GM04503 (cell line): ENCODE data around the gene UBE2Q2.
"Not testable (repeated sequence)": the region's sequence is repeated elsewhere in the genome, so short reads cannot be mapped to it uniquely, and the experiment has no call there.

Experiments used
- DNase-seq: peaks from one replicate; pipeline ENCODE4 v3.0.0-alpha.2; 2012; ENCODE audit warnings: low read depth

Gene UBE2Q2

GRCh38 chr15:75864213-75865059, 21.2 kb downstream of the UBE2Q2 start:
- DNase-seq: no peak

GRCh38 chr15:75866045-75866444, 22.8 kb downstream of the UBE2Q2 start:
- not testable (repeated sequence) for DNase-seq

- DNase-seq: no peak
These were observed 23.7 kb downstream of the UBE2Q2 start for GRCh38 chr15:75866916-75867315.

DNA sequence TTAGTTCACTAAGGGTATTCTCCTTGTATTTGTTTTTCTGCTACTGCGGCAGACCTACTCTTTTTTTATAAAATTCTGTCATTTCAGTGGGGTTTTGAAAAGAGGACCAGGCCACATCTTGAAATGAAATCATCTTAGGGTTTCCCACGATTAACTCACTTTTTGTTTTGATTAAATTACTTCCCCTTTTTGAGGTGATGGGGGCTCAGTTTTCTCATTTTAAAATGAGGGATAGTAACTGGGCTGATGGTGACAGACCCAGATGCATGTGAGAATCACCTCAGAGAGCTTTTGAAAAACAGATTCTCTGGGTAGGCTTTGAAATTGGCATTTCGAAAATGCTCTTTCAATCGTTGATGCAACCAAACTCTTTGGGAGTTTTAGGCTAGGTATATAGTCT, 24.2 kb downstream of the UBE2Q2 start:
- no peak for DNase-seq

GRCh38 chr15:75868019-75868418, 24.8 kb downstream of the UBE2Q2 start:
- DNase-seq: no peak

DNA sequence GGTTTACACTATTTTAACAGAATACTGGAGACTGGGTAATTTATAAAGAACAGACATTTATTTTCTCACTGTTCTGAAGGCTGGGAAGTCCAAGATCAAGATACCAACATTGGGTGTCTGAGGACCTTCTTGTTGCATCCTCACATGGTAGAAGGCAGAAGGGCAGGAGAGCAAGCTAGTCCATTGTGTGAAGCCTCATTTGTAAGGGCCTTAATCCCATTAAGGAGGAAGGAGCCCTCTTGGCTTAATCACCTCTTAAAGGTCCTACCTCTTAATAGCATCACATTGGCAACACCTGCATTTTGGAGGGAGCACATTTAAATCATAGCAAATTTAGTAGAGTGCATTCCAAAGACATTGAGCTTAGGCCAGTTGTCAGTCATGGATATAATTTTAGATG, 26.2 kb downstream of the UBE2Q2 start:
- DNase-seq: no peak

DNA sequence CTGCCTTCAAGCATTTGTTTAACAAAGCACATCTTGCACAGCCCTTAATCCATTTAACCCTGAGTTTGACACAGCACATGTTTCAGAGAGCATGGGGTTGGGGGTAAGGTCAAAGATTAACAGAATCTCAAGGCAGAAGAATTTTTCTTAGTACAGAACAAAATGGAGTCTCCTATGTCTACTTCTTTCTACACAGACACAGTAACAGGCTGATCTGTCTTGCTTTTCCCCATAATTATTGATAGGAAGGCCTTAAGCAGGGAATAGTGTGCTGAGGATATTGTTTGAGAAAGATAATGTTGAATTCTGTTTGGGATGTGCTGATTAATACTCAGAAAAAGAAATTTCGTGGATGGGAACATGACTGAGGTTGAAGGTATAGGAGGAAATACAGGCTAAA, 28.3 kb downstream of the UBE2Q2 start:
- DNase-seq: not testable (repeated sequence)

DNA sequence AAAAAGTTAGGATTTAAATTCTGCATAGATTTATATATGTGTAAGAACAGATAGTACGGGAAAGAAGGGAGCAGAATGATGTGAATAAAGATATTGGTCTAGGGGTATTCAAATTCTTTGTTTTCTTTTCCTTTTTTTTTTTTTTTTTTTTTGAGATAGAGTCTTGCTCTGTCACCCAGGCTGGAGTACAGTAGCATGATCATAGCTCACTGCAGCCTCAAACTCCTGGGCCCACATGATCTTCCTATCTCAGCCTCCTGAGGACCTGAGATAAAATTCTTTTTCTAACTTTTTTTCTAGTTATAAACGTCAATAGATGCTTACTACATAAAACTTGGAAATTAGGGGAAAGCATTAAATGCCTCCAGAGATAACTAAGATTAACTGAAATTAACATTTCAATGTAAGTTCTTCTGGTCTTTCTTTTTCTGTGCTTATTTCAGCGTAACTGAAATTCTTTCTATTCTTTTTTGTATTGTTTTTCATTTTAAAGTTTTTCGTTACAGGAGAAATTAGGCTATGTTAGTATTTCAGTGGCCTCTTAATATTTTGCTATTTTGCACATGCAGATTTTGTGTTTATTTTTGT, 29.2 kb downstream of the UBE2Q2 start:
- DNase-seq: no peak

DNA sequence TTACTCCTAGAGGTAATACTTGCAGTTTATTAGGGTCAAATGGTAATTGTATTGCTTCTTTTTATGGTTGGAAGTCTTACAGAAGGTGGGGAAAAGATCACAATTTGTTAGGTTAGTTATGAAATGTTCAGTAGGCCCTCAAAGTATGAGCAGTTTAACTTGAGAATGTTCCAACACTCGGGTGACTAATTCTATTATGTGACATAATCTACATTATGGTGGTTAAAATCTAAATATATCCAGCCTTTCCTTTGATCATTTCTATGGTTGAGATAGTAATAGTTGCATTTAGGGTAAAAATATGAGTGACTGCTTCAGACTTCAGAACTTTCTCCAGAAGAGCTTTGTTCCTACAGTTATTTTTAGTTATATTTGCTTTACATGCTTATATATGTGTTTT, 40.8 kb downstream of the UBE2Q2 start:
- DNase-seq: peak; percentile 27

DNA sequence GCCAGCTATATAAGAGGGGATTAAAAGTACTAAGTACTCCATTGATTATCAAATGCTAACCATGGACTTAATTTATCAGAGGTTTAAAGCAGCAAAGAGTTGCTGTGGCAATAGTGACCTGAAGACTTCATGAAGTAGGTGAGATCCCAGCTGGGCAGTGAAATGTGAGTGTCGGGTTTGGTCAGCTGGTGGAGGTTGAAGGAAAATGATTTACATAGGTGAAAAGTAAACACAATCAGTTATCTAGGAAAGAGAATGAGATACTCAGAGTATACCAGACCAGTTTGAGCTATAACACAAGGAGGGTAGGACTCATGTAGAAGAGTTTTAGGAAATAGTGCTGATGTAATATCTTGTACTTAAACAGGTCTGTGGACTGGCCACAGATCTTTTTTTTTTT, 43.9 kb downstream of the UBE2Q2 start:
- no peak for DNase-seq

GRCh38 chr15:75891895-75892294, 48.6 kb downstream of the UBE2Q2 start:
- DNase-seq: peak; percentile 65

DNA sequence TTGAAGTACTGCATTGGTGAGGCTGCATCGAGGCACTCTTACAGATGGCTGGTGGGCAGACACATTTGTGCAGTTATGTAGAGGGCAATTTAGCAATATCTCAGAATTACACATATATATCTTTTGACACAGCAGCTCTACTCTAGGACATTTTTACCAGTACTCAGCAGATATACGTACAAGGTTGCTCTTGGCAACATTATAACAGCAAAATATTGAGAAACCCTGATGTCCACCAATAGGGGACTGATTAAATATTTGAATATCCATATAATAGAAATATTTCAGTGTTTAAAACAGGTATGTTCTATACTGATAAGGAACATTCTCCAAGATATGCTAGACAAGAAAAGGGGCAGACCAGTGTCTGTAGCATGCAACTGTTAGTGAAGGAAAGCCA, 52.5 kb downstream of the UBE2Q2 start:
- DNase-seq: no peak

DNA sequence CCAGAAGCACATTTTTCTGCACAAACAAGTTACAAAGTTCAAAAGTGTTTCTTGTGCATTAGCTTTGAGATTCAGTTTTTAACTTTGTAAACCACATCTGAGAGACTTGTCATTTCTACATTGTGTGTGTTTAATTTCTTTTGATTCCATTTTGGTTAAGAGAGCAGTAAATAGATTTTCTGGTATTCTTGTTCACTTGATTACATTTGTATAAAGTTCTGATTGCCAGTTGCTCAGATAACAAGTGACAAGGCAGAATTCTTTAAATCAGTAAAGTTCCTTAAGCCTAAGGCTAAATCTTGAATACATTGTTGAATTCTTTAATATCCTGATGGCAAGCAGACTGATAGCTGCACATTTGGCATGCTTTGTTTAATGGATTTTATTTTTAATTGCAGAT, 57.3 kb downstream of the UBE2Q2 start:
- DNase-seq: no peak

DNA sequence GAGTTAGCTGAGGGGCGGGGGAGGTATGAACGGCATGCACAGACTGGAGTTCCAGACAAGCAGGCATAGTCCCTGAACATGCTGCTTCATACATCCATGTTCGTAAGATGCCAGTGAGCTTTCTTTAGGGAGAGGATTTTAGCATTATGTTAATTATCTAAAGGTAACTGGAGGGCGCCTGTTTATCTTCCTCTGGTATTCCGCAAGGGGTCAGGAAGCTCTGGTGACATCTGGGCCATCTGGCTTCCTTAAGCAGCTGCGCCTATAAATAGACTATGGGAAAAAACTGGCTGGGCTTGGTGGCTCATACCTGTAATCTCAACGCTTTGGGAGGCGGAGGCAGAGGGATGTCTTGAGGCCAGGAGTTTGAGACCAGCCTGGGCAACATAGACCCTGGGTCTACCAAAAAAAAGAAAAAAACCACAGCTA, 58.9 kb downstream of the UBE2Q2 start:
- DNase-seq: no peak

- peak; percentile 50 for DNase-seq
These were observed 60.3 kb downstream of the UBE2Q2 start, which contains the start of gene FBXO22 for GRCh38 chr15:75903331-75904239. FBXO22 (plus strand) TSS chr15:75903878; CDS start chr15:75903964, 86 bp downstream.

GRCh38 chr15:75905231-75905630, 62.0 kb downstream of the UBE2Q2 start:
- no peak for DNase-seq

- DNase-seq: not testable (repeated sequence)
These were observed 67.1 kb downstream of the UBE2Q2 start for GRCh38 chr15:75910355-75910754.

- DNase-seq: no peak
These were observed 73.7 kb downstream of the UBE2Q2 start for GRCh38 chr15:75916978-75917377.

- DNase-seq: no peak
These were observed 74.9 kb downstream of the UBE2Q2 start for GRCh38 chr15:75918135-75918534.

DNA sequence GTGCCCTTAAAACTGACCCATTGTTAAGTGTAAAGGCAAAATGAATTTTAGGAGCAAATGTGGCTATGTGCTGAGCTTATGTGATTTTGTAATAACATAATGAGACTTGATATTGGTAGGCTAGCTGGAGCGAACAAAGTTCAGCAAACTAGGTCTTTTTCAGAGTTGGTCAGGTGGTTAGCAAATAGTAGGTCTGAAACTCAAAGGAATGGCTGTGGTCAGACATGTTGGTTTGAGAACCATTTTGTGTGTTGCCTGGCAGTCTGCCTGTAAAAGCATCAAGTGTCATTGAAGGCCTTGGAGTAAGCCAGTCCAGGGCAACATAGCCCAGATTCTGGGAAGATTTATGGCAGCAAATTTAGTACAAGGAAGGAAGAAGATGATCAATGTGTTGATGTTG, 76.8 kb downstream of the UBE2Q2 start:
- DNase-seq: no peak

- DNase-seq: peak; percentile 44
These were observed 78.8 kb downstream of the UBE2Q2 start for GRCh38 chr15:75921732-75922703.
